Measurements from ENCODE around the gene GSTM3. TPM values are rescaled to one million over a fixed set of nuclear protein-coding genes. Genes with fewer than 3 reads are reported as not detected.

Gene GSTM3
- total RNA-seq, 1 experiment from 2014 or later, result 67.9 TPM

Other genes with a start within 250 kb of the GSTM3 start
- gene CYB561D1, start 246.9 kb downstream of the GSTM3 start, total RNA-seq (2022), result 9.0 and 9.6 TPM in 2 replicates
- 1.3 and 1.5 TPM in 2 replicates for gene AMIGO1, start 231.3 kb downstream of the GSTM3 start, total RNA-seq (2022)
- not detected in 2 replicates for gene GPR61, start 201.2 kb downstream of the GSTM3 start, total RNA-seq (2022)
- gene GNAI3, start 192.4 kb downstream of the GSTM3 start, total RNA-seq (2022), result 6.3 and 6.5 TPM in 2 replicates
- not detected in 2 replicates for gene GNAT2, start 121.4 kb downstream of the GSTM3 start, total RNA-seq (2022)
- 34.0 and 54.6 TPM in 2 replicates for gene AMPD2, start 121.2 kb downstream of the GSTM3 start, total RNA-seq (2022)
- gene GSTM4, start 84.9 kb downstream of the GSTM3 start, total RNA-seq (2022), result 12.6 and 13.6 TPM in 2 replicates
- gene GSTM2, start 73.0 kb downstream of the GSTM3 start, total RNA-seq (2022), result 2.5 and 3.2 TPM in 2 replicates
- gene GSTM1, start 53.2 kb downstream of the GSTM3 start, total RNA-seq (2022), result 15.4 TPM in 2 replicates
- not detected in 2 replicates for gene GSTM5, start 28.8 kb downstream of the GSTM3 start, total RNA-seq (2022)
- gene EPS8L3, start 22.9 kb upstream of the GSTM3 start, total RNA-seq (2022), result 46.6 and 68.6 TPM in 2 replicates
- 10.8 and 11.1 TPM in 2 replicates for gene CSF1, start 169.8 kb upstream of the GSTM3 start, total RNA-seq (2022)
- 54.2 and 56.5 TPM in 2 replicates for gene AHCYL1, start 243.7 kb upstream of the GSTM3 start, total RNA-seq (2022)

Data from Calu3 (cell line).